ENCODE measurements around the gene CHFR.

GRCh38 chr12:132812631-132813305 lies 74.6 kb downstream of the CHFR start:
- TF ChIP-seq CTCF (IDR thresholded peaks at IDR 0.05) (no peak), EP300 (IDR thresholded peaks at IDR 0.05) (no peak), POLR2A (IDR thresholded peaks at IDR 0.05) (no peak)

Data from tibial nerve (tissue), 4 donors.